GM04504 (cell line): Measurements from ENCODE around the gene TASP1.
A peak's percentile ranks its signal among the peaks of the same experiment; 100 is the strongest.

Experiments
- DNase-seq: peaks from one replicate; pipeline ENCODE4 v3.0.0-alpha.2; 2012; ENCODE audit warnings: low read depth

TASP1 gene

GRCh38 chr20:13436530-13436929 is 202.2 kb downstream of the TASP1 start:
- DNase-seq, result no peak

DNA sequence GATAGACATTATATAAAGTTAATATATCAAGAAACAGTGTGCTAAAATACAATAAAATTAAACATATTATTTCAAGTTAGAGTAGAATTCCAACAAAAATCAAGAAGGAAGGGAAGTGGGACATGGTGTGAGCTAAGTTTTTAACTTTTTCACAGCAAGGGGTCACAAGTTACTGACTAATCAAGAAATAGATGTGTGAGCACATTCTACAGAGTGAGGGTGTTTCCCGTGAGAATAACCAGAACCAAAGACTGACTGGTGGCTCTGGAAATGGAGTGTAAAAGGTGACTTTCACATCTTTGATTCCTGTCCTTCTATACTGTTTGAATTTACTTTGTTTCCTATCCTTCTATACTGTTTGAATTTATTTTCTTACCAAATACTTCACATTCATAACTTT is 206.6 kb downstream of the TASP1 start:
- DNase-seq, result no peak

GRCh38 chr20:13430346-13431002 is 208.3 kb downstream of the TASP1 start:
- DNase-seq, result no peak

DNA sequence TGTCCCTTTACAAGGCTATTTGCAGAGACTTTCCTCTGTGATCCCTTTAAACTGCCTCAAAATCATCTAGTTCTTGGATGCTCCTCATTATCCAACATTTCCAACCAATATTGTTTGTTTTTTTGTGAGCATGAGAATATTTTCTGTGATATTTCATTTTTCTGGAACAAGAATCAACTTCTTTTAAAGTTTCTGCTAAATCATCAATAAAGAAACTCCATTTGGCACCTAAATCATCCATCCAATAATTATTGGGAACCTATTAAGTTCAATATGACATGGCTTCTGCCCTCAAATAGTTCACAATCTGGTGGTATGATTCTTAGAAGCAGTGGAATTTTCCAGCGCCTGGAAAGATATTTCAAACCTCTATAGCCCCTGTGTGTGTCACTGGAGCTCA is 210.0 kb downstream of the TASP1 start:
- no peak for DNase-seq

DNA sequence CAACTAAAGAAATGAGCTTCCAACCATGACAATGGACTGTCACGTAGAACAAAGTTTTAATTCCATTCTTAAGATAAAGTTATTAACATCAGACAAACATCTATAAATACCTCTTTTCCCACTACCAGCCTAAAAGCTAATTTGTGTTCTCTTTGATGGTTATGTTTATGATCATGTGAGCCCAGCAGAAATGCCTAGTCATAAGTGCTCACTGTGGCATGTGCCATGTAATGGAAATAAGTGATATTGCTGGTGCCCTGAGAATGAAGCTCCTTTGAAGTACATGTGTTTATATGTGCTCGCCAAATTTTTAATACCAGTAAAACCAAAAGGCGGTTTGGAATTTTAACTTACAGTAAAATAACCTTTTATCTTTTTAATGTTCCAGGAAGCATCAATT is 211.9 kb downstream of the TASP1 start:
- DNase-seq, result no peak

DNA sequence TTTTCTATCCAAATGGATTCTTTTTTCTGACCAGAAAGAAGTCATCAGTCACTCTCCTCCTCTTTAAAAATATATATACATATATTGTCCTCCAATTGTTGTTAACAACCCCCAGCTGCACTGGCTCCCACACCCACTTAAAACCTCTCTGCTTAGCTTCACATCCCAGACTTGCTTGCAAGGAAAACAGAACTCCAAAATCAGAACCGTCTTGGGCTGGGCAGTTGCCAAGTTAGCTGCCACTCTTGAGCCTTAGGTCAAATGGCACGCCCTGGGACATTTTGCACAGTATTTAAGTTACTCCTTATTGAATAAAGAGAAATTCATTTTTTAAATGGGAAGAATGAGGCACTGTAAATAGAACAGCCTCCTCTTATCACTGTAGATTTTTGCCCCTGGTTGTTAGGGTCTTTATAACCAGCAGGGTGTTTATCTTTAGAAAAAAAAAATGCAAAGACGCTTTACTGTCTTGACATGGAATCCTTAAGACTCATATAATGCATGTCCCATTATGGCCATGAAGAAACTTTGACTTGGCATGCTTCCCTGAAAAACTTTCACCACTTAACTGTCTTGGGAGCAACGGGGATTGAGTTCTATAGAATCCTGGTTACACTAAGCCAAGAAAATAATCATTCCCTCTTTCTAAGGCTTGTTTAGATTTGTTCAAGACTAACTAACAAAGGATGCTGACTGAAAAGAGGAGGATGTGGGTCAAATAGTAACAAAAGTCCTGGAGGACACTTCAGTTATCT is 213.2 kb downstream of the TASP1 start:
- DNase-seq, result no peak

GRCh38 chr20:13424174-13424833 is 214.4 kb downstream of the TASP1 start:
- DNase-seq, result no peak

- DNase-seq, result no peak
Measured at GRCh38 chr20:13423472-13424173, 215.1 kb downstream of the TASP1 start.

DNA sequence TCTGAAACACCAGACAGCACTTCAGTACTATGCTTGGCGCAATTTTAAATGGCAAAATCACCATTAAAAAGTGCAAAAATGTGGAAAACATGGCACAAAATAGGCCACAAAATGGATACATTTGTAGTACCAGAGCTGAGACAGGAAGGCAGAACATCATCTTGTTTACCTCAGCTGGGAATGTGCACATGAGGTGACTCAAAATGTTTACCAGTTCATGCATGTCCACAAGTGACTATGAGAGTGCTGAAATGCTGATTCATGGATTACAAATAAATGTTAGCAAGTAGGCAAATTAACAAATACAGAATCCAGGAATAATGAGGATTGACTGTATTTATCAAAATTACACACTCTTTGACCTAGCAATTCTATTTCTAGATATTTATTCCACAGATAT is 216.1 kb downstream of the TASP1 start:
- no peak for DNase-seq

DNA sequence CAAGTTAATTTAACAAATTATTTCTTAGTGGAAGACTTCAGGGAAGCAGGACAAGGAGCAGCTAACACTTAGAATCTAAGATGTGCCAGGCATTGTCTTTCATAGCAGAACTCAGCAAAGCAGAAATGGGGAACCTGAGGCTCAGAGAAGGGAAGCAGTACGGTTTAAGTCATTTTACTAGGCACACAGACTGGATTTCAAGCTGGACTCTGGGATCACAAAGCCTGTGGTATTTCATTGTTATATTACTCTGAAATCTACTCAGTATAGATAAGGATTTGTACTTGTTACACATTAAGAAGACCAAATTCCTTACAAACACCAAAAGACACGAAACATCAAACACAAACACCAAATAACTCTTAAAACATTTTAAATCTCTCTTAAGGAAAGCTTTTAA is 218.1 kb downstream of the TASP1 start:
- no peak for DNase-seq

DNA sequence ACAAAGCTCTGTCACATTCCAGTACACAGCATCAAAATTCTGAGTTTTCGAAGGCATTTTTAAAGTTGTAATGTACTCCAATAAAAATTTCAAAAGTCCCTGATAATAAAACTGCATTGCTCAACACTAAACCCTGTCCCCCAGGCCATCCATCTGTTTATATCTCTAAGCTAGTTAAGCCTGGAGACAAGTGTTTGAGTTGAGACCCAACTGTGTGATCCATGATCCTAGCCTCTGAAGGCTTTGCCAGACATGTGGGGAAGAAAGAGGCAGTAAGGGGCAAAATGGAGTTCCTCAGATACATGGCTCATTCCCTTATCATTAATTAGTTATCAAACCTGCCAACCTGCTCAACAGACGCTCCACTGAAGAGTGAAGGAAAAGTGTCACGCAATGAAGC is 219.3 kb downstream of the TASP1 start:
- no peak for DNase-seq

- DNase-seq, result no peak
Measured at GRCh38 chr20:13418263-13419229, 220.2 kb downstream of the TASP1 start.

DNA sequence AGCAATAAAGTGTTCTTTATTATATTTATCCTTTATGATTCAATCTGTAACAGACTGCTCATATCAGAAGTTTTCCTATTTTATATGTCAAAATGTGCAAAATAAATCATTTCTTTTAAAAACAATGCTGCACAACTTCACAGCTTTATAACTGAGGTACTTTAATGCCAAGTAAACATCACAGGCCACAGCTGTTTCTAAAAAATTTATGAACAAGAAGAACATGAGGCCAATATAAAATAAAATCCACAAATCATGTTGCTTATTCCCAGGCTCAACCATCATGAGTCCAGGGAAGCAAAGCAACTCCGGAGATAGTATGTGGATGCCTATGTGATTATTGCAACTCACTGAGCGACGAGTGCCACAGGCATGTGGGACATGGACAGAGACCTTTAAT is 222.2 kb downstream of the TASP1 start:
- DNase-seq, result no peak

DNA sequence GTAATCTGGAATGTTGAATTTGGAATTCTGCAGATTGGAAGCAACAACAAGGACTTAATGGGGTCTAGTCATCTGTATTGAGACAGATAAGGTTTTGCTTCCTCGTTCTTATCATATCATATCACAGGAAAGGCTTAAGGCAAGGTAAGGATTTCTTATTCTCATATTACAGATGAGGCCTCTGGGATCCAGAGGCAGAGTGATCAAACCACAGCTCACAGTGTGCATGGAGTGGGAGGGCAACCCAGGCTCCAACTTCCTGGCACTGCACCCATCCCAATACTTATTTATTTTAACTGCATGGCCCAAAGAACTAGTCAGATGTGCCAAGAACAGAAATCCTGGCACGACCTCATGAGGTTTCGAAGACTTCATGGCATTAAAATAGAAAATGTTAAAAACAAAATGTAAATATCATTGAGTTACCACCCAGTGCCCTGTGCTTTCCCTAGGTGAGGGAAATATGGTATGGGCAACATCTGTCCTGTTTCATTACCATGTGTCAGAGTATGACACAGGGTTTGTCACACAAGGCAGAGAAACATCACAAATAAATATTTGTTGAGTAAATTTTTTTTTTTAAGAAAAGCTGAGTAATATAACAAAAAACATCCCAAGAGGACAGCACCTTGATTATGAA is 225.8 kb downstream of the TASP1 start:
- no peak for DNase-seq

GRCh38 chr20:13404293-13404692 is 234.4 kb downstream of the TASP1 start:
- no peak for DNase-seq

DNA sequence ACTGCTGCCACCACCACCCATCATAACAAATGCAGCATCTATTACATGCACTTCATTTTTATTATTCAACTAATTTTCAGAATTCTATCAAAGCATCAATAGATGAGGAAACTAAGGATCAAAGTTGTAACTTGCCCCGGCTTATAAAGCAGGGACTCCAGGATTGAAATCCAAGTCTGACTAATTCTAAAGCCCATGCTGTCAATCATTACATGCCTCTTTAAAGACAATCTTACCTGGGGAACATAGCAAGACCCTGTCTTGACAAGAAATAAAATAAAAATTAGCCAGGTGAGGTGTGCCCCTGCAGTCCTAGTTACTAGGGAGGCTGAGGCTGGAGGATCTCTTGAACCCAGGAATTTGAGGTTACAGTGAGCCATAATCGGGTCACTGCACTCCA is 235.3 kb downstream of the TASP1 start:
- no peak for DNase-seq

GRCh38 chr20:13402986-13403385 is 235.7 kb downstream of the TASP1 start:
- no peak for DNase-seq

DNA sequence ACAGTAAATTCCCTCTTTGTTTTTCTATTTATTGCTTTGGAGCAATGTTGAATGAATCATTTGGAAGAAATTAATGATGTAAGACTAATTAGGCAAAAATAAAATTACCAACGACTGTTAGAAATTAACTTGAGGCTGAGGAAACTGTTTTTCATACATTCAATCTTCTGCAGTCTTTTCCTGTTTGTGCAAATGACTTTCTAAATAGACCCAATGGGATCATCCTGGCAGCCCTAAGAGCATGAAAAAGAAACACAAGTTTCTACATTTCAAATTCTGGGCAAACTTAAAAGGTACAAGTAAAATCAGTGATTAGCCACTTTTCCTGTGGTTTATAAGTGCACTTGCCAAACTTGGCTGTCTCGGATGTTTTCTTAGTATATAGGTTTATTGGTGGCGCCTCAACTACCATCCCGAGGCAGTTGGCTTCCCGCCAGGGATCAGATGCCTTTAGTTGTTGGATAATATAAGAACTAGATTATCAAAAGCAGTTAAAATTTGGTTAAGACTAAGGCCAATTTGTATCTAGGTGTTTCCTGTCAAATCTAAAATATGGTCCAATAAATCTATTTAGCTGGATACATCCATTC is 236.5 kb downstream of the TASP1 start:
- no peak for DNase-seq

- no peak for DNase-seq
Measured at GRCh38 chr20:13401596-13401995, 237.1 kb downstream of the TASP1 start.

- DNase-seq, result no peak
Measured at GRCh38 chr20:13400453-13400852, 238.3 kb downstream of the TASP1 start.

GRCh38 chr20:13397300-13397724 is 241.4 kb downstream of the TASP1 start:
- peak; percentile 28 for DNase-seq
